ENCODE measurements around the gene MOV10L1.
A peak's percentile ranks its signal among the peaks of the same experiment; 100 is the strongest.
"Not testable (repeated sequence)": the region's sequence is repeated elsewhere in the genome, so short reads cannot be mapped to it uniquely, and the experiment has no call there.

Gene MOV10L1

DNA sequence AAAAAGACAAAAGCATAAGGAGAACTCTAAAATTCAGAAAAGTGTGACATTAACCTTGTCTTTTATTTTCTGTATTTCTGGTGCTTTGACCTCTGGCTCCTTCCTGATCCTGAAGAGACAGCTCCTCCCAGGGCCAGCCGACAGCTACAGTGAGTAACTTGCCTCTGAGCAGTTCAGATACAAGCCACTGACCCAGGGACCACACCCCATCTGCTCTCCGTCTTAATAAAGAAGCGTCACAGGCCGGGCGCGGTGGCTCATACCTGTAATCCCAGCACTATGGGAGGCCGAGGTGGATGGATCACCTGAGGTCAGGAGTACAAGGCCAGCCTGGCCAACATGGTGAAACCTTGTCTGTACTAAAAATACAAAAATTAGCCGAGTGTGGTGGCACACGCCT is 11.0 kb upstream of the MOV10L1 start:
- DNase-seq = no peak

DNA sequence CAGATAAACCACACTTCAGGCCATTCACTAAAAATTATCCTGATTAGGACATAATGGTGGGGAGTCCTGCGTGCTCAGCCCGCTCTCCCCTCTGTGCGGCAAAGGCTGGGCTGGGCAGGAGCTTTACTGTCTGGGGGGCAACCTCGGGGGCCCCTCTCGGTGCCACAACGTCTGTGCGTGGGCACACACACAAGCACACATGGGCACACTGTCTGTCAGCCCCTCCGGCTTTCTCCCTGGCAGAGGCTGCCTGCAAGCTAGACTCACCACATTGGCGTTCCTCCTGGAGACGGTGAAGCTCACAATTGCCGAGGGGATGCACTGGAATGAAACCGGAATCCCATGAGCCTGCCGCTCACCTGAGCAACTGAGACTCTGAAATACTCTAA is 9.7 kb upstream of the MOV10L1 start:
- no peak for DNase-seq

DNA sequence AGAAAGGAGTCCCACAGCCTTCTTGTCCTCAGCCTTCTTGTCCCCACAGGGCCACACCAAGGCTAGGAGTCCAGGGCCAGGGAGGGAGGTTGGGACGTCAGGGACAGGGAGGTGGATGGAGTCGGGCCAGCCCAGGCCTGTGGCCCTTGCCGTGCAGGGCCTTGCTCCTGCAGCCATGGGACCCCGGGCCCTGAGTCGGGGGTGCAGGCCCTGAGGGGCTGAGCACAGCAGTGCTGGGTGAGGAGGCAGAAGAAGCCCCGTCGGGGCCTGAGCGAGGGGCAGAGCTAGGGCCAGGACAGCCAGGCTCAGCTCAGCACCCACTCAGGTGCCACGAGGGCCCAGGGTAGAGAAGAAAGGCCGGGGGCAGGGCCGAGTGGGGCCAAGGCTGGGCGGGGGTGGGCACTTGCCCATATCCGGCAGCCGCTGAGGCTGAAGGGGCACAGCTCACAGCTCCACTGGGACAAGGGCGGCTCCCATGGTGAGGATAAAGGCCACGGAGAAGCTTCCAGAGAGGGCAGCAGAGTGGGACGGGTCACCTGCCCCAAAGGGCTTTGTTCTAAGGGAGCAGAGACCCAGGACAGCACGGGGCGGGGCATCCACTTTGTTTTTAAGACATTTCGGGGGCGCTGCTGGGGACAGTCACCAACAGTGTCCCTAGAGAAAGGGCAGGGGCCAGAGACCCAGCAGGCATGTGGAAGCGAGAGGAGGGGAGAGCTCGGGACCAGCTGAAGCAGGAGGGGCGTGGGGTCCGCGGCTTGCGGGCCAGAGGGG is 8.2 kb upstream of the MOV10L1 start:
- no peak for DNase-seq

DNA sequence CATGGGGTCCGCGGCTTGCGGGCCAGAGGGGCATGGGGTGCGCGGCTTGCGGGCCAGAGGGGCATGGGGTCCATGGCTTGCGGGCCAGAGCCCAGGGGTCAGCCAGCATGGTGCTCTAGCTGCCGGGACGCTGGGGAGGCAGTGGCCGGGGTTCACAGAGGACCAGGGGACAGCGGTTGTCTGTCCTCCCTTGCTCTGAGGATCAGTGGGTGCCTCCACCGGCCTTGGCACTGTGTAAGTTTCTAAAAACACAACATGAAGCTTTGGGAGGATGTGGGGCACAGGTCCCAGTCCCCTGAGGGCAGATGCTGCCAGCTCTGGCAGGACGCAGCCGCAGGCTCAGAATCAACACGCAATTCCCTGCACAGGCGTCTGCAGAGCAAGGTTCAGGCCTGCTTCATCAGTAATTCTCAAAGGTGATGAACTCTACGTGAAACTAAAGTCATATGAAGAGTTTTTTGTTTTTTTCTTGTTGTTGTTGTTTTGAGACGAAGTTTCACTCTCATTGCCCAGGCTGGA is 7.5 kb upstream of the MOV10L1 start:
- DNase-seq = no peak

DNA sequence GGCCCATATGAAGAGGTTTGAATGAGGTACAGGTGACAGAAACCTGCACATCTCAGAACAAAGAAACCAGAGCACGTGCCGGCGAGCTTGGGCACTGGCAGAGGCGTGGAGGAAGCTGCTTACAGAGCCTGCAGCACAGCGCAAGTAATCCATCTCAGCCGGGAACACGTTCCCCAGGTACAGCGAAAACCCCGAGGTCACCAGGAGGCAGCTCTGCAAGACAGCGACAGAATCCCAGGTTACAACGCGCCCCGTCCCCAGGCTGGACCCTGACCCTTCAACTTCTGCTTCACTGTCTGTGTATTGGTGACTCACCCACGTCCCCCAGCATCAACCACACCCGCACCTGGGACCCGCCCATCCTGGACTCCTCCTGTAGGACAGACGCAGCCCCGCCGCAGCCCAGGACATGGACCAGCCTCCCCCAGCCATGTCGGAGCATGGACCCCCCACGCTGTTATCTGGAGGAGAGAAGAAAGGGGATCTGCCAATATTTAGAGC is 6.8 kb upstream of the MOV10L1 start:
- no peak for DNase-seq

DNA sequence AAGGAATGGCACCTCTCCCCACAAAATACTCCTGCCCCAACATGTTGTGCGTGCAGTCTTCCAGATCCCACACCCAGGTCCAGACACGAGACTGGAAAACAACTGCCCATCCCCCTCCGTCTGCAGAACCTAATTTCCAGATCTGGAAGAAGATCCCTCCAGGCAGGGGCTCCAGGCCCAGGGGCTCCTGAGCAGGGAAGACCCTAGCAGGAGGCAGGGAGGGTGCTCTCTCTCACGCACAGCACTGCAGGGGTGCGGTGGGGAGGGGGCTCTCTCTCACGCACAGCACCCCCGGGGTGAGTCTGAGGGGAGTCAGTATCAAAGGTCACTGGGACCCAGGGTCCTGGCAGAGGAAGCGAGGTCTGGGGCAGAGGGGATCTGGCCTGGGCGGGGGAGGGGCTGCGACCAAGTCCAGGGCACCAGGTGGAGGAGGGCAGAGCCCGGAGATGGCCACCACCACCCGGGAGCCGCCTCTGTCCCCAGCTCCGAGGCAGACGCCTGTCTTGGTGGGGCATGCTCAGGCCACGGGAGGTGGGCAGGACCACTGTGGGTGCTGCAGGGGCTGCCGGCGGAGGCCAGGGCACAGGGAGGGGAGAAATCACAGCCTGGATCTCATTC is 6.2 kb upstream of the MOV10L1 start:
- DNase-seq = no peak

DNA sequence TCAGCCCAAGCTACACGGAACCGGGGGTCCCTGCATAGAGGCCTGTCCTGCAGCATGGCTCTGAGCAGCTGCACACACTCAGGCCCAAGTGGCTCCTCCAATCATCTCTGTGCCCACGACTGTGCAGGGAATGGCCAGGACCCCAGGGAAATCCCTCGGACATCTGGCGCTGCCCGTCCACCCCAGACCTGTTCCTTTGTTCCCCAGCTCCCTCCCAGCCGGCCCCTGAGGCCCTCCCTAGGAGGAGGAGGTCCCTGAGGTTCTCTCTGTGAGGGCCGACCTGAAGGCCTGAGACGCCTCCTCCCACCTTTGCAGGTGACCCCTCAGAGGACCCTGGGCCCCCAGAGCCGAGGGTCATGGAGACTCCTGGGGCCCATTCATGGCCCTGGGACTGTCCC is 5.7 kb upstream of the MOV10L1 start:
- no peak for DNase-seq

DNA sequence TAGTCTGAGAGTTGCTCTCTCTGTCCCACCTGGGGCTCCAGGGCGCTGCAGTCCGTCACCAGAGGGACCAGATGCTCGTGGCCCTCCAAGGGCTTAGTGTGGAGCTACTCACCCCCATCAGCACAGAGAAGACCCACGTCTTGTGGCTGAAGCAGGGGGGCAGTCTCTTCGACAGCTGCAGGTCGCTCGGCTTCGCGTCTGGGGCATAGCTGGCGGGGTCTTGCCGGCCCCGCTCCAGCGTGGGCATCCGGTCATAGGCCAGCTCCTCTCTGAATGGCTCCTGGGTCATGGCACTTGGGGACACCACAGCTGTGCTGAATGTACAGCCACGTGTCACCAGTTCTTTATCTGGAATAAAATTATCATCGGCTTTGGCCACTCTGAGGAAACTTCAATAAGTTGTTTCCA is 5.2 kb upstream of the MOV10L1 start:
- DNase-seq = no peak

DNA sequence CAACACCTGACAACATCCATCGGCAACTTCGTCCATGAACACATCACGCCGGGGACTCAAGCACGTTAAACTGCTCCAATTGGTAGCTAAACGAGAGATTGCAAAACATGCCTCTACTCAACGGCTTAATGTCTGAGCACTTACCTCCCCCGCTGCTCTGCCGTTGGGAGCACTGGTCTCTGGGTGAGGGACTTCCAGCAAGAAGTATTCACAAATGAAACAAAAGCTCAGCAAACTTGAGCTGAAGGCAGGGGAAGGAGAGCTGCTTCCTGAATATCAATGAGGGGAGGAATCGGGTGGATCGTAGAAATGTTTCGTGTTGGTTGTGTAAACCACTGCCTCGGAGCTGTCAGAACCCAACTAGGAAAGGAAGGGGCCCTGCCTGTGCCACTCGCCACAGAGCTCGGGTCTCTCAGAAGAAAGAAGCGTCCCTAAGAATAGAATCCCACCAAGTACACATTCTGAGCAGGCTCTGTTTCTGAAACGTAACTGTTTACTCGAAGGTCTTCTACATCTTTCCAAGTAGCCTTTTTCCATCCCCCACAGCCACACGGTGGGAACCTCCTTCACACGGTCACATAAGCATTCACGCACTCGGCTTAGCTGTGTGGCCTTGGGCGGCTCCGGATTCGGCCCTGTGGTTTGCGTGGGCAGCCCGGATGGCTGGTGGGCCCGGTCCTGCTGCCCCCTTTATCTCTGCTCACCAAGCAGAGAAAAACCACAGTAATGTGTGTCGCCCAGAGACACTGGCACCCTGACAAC is 4.4 kb upstream of the MOV10L1 start, which contains the start of gene MLC1:
Gene MLC1, minus strand, starts transcription at position 216 of the 762 bp plus-strand sequence. CDS start 524 bp downstream, outside the sequence.
- DNase-seq = no peak

DNA sequence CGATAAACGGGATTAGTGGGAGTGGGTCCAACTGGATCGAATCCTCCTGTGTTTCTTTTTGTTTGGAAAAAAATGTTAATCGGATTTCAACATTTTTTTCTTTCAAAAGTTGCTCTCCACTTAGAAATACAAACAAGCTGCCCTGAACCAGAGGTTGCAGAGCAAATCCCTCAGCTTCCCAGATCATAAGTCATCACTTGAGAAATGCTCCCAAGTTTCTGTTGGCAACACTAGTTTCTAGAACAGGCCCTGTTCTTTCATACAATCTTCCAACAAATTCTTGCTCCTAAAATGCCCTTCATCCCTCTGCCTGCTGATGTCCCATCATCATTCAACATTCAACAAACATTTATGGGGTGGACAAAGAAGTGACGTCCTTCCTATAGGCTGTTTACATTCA is 3.3 kb upstream of the MOV10L1 start:
- DNase-seq = no peak

DNA sequence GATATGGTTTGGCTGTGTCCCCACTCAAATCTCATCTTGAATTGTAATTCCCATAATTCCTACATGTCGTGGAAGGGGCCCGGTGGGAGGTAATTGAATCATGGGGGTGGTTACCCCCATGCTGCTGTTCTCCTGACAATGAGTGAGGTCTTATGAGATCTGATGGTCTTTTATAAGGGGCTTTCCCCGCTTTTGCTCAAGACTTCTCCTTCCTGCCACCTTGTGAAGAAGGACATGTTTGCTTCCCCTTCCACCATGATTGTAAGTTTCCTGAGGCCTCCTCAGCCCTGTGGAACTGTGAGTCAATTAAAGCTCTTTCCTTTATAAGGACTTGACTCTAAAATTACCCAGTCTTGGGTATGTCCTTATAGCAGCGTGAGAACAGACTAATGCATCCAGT is 2.8 kb upstream of the MOV10L1 start:
- DNase-seq = not testable (repeated sequence)

DNA sequence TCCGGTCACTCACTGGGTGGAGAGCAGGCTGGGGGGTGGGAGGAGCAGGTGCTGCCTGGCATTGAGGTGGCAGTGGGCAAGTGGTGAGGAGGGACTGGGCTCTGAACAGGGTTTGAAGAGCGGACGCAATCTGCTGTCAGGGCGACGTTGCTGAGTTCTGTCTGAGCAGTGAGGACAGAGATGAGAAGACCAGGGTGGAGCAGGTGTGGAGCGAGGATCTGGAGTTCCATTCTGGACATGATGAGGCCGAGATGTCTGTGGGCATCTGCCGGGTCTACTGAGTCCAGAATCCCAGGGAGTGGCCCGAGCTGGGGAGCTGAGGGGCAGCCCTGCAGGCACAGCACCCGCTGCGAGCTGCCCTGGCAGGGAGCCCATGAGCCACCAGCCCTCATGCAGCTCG is 2.2 kb upstream of the MOV10L1 start:
- DNase-seq = no peak

DNA sequence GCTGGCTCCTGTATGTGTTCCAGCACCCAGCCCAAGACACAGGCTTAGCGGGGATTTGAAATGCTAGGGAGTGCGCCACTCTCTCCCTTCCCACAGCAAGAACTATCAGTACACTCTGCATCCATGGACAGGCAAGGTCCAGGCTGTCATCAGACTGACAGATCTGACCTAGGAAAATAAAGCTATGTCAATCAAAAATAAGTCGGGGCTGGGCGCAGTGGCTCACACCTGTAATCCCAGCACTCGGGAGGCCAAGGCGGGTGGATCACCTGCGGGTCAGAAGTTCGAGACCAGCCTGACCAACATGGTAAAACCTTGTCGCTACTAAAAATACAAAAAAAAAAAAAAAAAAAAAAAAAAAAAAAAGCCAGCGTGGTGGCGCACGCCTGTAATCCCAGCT is 1.7 kb upstream of the MOV10L1 start:
- DNase-seq = no peak

DNA sequence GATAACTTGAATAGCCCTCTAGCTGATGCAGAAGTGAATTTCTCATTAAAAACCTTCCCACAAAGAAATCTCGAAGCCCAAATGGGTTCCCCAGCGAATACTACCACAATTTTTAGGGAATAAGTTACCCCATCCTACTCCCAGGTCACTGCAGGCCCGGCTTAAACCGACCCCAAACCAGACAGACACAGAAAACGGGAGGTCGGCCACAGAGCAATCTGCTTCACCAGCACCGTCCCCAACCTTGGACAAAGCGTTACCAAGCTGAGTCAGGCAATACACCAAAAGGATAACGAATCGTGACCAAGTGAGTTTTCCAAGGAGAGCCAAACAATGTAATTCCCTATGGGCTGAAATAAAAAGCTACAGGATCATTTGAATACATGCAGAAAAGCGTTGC is 575 bp upstream of the MOV10L1 start:
- no peak for DNase-seq

DNA sequence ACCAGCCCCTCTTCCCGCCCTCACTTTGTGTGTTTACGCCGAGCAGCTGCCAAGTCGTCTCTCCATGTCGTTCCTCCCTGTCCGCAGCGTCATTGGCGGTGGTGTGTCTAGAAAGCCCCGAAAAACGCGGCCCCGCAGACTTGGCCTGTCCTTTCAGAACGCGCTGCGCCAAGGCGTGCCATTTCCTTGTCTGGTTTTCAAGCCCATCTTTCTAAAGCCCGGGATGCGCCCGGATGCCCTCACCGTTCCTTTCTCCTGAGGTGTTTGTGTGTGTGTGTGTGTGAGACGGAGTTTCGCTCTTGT is 557 bp downstream of the MOV10L1 start:
- DNase-seq = no peak

DNA sequence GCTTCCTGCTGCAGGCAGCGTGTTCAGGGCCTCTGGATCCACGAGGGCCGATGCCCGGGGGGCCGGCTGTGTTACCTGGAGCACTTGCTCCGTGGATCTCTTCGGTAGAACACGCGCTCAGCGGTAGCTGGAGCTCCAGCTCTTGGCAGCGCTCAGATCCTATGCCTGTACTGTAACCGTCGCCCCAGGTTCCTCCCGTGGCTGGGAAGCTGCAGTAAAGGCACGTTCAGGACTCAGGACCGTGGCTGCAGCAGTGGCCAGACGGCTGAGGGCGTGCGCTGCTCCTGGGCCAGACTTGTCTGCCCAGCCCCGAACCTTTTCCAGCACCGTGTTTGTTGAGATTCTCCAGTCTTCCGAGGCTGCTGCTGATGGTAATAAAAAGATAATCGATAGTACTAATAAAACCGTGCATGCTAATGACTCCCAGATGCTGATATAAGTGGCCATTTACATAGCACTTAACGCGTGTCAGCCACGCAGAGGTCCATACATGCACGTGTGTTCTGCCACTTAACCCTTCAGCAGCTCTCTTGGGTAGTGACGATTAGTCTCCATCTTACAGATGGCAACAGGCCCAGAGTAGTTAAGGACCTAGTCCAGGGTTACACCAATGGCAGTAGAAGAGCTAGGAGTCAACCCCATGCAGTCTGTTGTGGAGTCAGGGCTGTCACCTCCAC is 1.4 kb downstream of the MOV10L1 start:
- DNase-seq = no peak

DNA sequence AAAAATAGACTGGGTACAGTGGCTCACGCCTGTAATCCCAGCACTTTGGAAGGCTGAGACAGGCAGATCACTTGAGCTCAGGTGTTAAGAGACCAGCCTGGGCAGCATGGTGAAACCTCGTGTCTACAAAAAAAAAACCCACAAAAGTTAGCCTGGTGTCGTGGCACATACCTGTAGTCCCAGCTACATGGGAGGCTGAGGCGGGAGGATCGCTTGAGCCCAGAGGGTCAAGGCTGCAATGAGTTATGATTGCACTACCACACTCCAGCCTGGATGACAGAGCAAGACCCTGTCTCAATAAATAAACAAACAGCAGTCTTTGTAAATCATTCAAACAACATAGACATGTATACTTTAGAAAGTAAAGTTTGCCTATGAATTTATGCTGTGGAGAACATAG is 2.5 kb downstream of the MOV10L1 start:
- no peak for DNase-seq

DNA sequence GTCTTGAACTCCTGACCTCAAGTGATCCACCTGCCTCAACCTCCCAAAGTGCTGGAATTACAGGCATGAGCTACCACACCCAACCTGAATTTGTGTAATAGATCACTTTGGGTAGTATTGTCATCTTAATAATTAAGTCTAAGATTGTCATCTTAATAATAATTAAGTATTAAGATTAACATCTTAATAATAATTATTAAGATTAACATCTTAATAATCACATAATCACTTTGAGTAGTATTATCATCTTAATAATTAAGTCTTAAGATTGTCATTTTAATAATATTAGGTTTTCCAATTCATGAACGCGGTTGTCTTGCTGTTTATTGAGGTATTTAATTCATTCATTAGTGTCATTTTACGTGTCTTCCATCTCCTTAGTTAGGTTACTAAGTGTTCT is 8.2 kb downstream of the MOV10L1 start:
- DNase-seq = no peak

DNA sequence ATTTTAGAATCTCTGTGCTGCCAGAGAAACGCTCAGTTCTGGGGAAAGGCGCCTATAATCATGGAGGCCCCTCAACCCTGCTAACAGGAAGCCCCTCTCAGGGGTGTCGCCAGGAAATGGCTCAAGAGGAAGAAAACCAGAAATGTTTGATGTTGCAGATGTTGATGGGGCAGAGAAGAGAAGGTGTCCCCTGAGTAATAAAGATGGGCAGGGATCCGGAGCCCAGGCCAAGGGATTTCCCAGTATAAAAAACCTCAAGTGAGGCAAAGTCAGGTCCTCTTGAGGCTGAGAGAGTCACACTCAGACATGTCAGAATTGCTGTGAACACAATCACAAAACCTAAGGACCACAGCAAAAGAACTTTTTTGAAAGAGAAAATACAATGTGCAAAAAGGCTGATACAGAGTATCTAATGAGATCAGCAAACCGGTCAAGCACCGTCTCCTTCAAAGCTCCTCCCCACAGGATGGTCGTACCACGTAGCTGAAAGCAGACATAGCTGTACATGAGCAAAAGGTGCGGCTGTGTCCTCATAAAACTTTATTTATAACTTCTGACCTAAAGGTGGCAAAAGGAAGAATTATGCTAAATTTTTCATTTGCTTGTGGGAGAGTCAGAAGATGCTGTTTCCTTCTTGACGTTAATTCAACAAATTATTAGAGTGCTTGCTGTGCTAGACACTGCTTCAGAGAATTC is 12.2 kb downstream of the MOV10L1 start:
- DNase-seq = no peak

DNA sequence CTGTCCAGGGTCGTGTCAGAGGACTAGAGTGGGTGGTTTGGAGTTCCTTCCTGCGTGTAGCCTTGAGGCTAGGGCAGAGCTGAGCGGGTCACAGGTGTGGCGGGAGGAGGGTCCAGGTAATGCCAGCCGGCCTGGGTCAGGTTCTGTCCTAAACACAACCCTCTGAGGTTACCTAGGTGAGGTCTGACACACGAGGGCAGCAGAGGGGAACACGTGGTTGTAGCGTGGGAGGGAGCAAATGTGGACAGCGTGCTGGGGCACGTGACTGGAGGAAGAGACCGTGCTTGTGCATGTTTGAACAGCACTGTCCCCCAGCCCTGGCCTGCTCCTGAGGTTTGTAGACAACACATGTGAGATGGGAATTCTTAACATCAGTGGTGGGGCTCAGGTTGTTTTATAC is 13.1 kb downstream of the MOV10L1 start:
- DNase-seq = peak; percentile 32 to 38

DNA sequence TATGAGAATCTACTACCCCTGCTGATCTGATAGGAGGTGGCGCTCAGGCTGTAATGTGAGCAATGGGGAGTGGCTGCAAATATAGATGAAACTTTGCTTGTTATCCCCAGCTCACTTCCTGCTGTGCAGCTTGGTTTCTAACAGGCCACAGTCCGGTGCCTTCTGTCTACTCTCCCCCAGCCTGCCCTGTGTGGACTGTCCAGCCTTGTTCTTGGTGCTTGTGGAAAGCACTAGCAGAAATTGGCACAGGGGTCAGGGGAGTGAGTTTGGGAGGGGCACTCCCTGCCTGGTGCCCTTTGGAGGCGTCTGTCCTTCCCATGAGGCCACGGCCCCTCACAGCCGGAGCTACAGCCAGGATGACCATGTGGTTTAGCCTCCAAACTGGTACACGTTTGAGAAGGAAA is 14.3 kb downstream of the MOV10L1 start:
- no peak for DNase-seq
